GM12865 (cell line): ENCODE data around the gene GNB1.
A peak's percentile ranks its signal among the peaks of the same experiment; 100 is the strongest.

Experiments
- DNase-seq: peaks from one replicate; pipeline ENCODE4 v3.0.0; 2010; ENCODE audit warnings: low read depth
- H3K4me3 ChIP-seq: 2 replicates; pipeline ENCODE4 v1.5.1; 2011; ENCODE audit warnings: mild to moderate bottlenecking, low read depth, low read length, control low read depth
- CTCF ChIP-seq: IDR thresholded peaks from 2 replicates; pipeline ENCODE4 v1.5.1; 2011; ENCODE audit warnings: low read length, control low read depth, low read depth, inconsistent platforms; ENCODE audit not compliant: insufficient read depth; ENCODE audit errors: missing control alignments

GNB1 gene

GRCh38 chr1:1918901-1919303 lies 28.0 kb upstream of the GNB1 start, which contains the start of gene TMEM52:
Gene TMEM52 (minus strand): TSS chr1:1919279. CDS start chr1:1919265, 14 bp downstream.
- no peak for TF ChIP-seq CTCF
- H3K4me3 ChIP-seq = peak within 1 kb of the TSS; percentile 52
- no peak for DNase-seq

GRCh38 chr1:1917995-1918900 lies 27.4 kb upstream of the GNB1 start:
- DNase-seq = no peak
- peak overlapping the region; percentile 52; the same call in 1 of the 2 replicates for H3K4me3 ChIP-seq
- TF ChIP-seq CTCF = no peak

GRCh38 chr1:1917304-1917976 lies 26.6 kb upstream of the GNB1 start:
- no peak for DNase-seq
- no peak overlapping the region for H3K4me3 ChIP-seq
- TF ChIP-seq CTCF = no peak

GRCh38 chr1:1916851-1917251 lies 26.0 kb upstream of the GNB1 start:
- no peak for DNase-seq
- no peak overlapping the region for H3K4me3 ChIP-seq
- no peak for TF ChIP-seq CTCF

GRCh38 chr1:1915911-1916840 lies 25.3 kb upstream of the GNB1 start:
- H3K4me3 ChIP-seq = no peak overlapping the region
- TF ChIP-seq CTCF = no peak
- DNase-seq = no peak

GRCh38 chr1:1914971-1915692 lies 24.2 kb upstream of the GNB1 start, which contains the start of gene CALML6:
Gene CALML6 (plus strand): TSS chr1:1915260. CDS start chr1:1915281, 21 bp downstream.
- DNase-seq = no peak
- no peak for TF ChIP-seq CTCF

More at GRCh38 chr1:1914971-1915692, 24.2 kb upstream of the GNB1 start, which contains the start of gene CALML6:
- H3K4me3 ChIP-seq = no peak within 1 kb of the TSS
